Neural progenitor cell (in vitro differentiated cells): Measurements from ENCODE around the gene HDLBP.

Experiments used
- CTCF ChIP-seq: fragments of 200-600 bp; sonication (generic); IDR thresholded peaks from 2 replicates; pipeline ENCODE4 v1.5.1; 2017; ENCODE audit warnings: antibody characterized with exemption, mild to moderate bottlenecking
- EZH2 ChIP-seq: fragments of 200-600 bp; sonication (generic); IDR thresholded peaks from 2 replicates; pipeline ENCODE4 v1.6.1; 2017; ENCODE audit warnings: antibody characterized with exemption, mild to moderate bottlenecking, moderate library complexity
- EZH2phosphoT487 ChIP-seq: fragments of 200-600 bp; sonication (generic); IDR thresholded peaks from 2 replicates; pipeline ENCODE4 v1.6.1; 2017; ENCODE audit warnings: antibody characterized with exemption

GRCh38 chr2:241321886-241322285 is 6.4 kb upstream of the HDLBP start:
- no peak for TF ChIP-seq EZH2
- no peak for TF ChIP-seq CTCF
- TF ChIP-seq EZH2phosphoT487 = no peak
